Hindlimb muscle (tissue), 1 donor: Measurements from ENCODE around the gene TSPO. TPM values are rescaled to one million over a fixed set of nuclear protein-coding genes. Genes with fewer than 3 reads are reported as not detected.
"Not testable (repeated sequence)": the region's sequence is repeated elsewhere in the genome, so short reads cannot be mapped to it uniquely, and the experiment has no call there.

Experiments
- DNase-seq: peaks from one replicate; pipeline ENCODE4 v3.0.0-alpha.2; 2013
- polyA plus RNA-seq: library from polyadenylated mRNA; unstranded; fragments of 120-200 nt; gene quantifications from one replicate; pipeline ENCODE4 v1.2.1, GENCODE V29; 2013; ENCODE audit not compliant: insufficient read length

TSPO gene
- polyA plus RNA-seq, 1 donor = 78.0 TPM

GRCh38 chr22:43131773-43132501, 19.4 kb upstream of the TSPO start:
- no peak for DNase-seq

- DNase-seq = no peak
Measured at GRCh38 chr22:43133401-43133800, 18.0 kb upstream of the TSPO start.

- no peak for DNase-seq
Measured at GRCh38 chr22:43134553-43134952, 16.8 kb upstream of the TSPO start.

GRCh38 chr22:43135565-43135964, 15.8 kb upstream of the TSPO start:
- DNase-seq = no peak

- no peak for DNase-seq
Measured at GRCh38 chr22:43136255-43136654, 15.1 kb upstream of the TSPO start.

- no peak for DNase-seq
Measured at GRCh38 chr22:43136801-43137200, 14.6 kb upstream of the TSPO start.

- DNase-seq = peak; percentile 84
Measured at GRCh38 chr22:43142880-43143562, 8.3 kb upstream of the TSPO start, which contains the start of gene MCAT. TSS of gene MCAT (minus strand) at chr22:43143398. CDS start at chr22:43143348, 50 bp downstream.

- DNase-seq = no peak
Measured at GRCh38 chr22:43144949-43145348, 6.4 kb upstream of the TSPO start.

- DNase-seq = not testable (repeated sequence)
Measured at GRCh38 chr22:43145371-43145770, 6.0 kb upstream of the TSPO start.

GRCh38 chr22:43146332-43146731, 5.0 kb upstream of the TSPO start:
- not testable (repeated sequence) for DNase-seq

- no peak for DNase-seq
Measured at GRCh38 chr22:43147821-43148220, 3.5 kb upstream of the TSPO start.

GRCh38 chr22:43148581-43148980, 2.8 kb upstream of the TSPO start:
- DNase-seq = no peak

- no peak for DNase-seq
Measured at GRCh38 chr22:43150731-43151206, 590 bp upstream of the TSPO start.

- no peak for DNase-seq
Measured at GRCh38 chr22:43152003-43152356, 621 bp downstream of the TSPO start.

GRCh38 chr22:43152357-43153071, 1.2 kb downstream of the TSPO start:
- no peak for DNase-seq

GRCh38 chr22:43153899-43154298, 2.5 kb downstream of the TSPO start:
- no peak for DNase-seq

- DNase-seq = no peak
Measured at GRCh38 chr22:43154887-43155536, 3.7 kb downstream of the TSPO start.

GRCh38 chr22:43155789-43156188, 4.4 kb downstream of the TSPO start:
- no peak for DNase-seq

- DNase-seq = no peak
Measured at GRCh38 chr22:43156413-43156812, 5.1 kb downstream of the TSPO start.

- DNase-seq = no peak
Measured at GRCh38 chr22:43157874-43158546, 6.7 kb downstream of the TSPO start.

- DNase-seq = no peak
Measured at GRCh38 chr22:43158778-43159483, 7.6 kb downstream of the TSPO start.
